ENCODE results near the gene CYP3A4.
A peak's percentile ranks its signal among the peaks of the same experiment; 100 is the strongest.
"Not testable (repeated sequence)": the region's sequence is repeated elsewhere in the genome, so short reads cannot be mapped to it uniquely, and the experiment has no call there.

The CYP3A4 gene

GRCh38 chr7:99794585-99795502 is 10.9 kb upstream of the CYP3A4 start:
- DNase-seq (ENCODE audit: extremely low spot score, insufficient read length, low read depth) = no peak
- no peak for FAIRE-seq

DNA sequence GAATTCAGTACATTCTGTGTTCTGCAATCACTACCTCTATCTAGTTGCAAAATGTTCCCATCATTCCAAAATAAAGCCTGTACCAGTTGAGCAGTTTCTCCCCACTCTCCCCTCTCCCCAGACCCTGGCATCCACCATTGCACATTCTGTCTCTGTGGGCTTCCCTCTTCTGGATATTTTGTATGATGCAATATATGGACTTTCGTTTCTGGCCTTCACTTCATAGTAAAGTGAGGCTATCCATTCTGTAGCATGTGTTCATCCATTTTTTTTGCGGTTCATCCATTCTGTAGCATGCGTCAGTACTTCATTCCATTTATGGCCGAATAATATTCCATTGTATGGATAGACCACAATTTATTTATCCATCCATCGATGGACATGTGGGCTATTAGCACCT is 9.5 kb upstream of the CYP3A4 start:
- FAIRE-seq (no peak), DNase-seq (ENCODE audit: extremely low spot score, insufficient read length, low read depth) (no peak)

DNA sequence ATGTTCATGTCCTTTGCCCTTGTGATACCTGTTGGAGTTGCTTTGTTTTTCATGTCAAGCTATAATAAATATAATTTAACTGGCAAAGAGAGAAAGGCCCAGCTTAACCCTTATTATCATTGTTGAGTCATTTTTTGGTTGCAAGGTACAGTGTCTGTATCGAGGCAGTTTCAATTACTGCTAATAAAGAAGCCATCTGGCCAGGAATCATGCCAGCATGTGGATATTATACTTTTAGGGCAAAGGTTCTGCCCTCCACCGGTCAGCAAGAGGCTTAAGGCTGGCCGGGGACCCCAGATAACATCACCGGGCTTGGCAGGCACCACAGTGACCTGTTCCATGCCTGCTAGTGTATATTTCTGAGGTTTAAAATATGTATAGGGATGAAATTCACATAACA is 9.0 kb upstream of the CYP3A4 start:
- no peak for DNase-seq (ENCODE audit: extremely low spot score, insufficient read length, low read depth)
- no peak for FAIRE-seq

DNA sequence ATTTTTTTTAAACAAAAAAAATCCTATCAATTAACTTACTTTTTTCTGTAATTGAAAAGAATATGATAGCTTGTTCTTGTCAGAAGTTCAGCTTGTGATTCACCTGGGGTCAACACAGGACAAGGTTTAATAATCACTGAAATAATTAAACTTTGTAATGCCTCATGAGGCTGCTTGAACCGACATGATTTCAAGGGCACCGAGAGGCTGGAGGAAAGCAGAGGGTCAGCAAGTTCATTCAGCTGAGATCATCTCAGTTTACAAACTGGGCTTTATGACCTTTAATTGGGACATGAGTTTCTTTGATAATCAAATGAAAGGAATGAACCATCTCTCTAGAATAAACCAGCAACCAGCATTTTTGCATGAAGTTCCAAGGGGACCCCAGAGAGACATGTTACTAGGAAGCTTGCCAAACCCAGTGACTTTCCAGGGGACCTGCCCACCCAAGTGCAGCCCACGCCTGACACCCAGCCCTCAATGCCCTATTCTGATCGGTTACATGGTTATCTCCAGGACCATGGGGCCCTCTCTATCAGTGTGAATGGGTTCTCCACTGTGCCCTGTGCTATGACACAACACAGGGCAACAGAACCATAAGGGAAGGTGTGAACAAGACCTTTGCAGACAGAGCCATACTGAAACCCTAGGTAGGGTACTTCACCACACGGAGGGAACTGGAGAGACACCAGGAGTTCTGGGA is 7.8 kb upstream of the CYP3A4 start:
- no peak for FAIRE-seq

GRCh38 chr7:99791021-99791420 is 7.0 kb upstream of the CYP3A4 start:
- FAIRE-seq = no peak
- DNase-seq (ENCODE audit: extremely low spot score, insufficient read length, low read depth) = no peak

More for the DNA sequence above, 7.8 kb upstream of the CYP3A4 start:
- DNase-seq (ENCODE audit: extremely low spot score, insufficient read length, low read depth) = no peak

DNA sequence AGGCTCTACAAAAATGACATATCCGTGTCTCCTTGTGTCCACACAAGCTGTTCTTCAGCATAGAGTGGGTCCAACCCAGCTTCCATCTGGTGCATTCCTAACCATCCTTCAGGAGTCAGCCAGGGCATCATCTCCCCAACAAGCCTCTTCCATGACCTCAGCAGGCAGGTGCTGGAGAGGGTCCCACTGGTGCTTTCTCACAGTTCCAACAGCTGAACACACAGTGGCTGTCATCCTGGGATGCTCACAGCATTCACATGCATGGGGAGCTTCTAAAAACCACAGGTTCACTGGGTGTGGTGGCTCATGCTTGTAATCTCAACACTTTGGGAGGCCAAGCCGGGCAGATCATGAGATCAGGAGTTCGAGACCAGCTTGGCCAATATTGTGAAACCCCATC is 6.4 kb upstream of the CYP3A4 start:
- no peak for FAIRE-seq

DNA sequence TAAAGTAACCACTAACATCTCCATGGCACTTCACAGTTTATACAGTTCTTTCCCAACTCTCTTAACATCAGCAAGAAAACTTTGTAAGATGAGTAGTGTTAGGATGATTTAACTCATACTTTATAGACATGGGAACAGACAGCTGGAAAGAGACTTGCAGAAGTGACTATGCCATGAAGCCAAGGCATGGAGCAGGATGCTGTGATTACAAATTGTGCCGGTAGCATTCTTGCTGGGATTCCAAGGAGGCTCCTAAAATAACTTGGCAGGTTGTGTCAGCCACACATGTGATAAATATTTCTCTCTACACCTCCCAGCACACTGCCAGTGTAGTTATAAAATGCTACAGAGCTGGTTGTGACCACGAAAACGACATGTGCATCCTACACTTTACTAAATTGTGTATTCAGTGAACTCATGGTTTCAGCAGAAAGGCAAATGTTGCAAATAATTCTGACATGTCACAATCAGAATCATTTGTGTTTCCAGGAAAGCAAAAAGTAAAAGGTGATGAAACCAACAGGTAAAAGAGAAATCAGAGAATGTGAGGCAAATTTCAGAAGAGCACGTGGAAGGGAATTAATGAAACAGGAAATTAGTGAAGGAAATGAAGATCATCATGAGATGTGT is 5.6 kb upstream of the CYP3A4 start:
- FAIRE-seq = no peak
- DNase-seq (ENCODE audit: extremely low spot score, insufficient read length, low read depth) = no peak

More for the DNA sequence above, 6.4 kb upstream of the CYP3A4 start:
- DNase-seq (ENCODE audit: extremely low spot score, insufficient read length, low read depth) = no peak

- no peak for FAIRE-seq
- no peak for DNase-seq (ENCODE audit: extremely low spot score, insufficient read length, low read depth)
Observed at GRCh38 chr7:99788554-99788953, 4.6 kb upstream of the CYP3A4 start.

GRCh38 chr7:99786726-99787335 is 2.8 kb upstream of the CYP3A4 start:
- no peak for DNase-seq (ENCODE audit: extremely low spot score, insufficient read length, low read depth)

GRCh38 chr7:99785654-99786053 is 1.7 kb upstream of the CYP3A4 start:
- not testable (repeated sequence) for DNase-seq (ENCODE audit: extremely low spot score, insufficient read length, low read depth); FAIRE-seq

More at GRCh38 chr7:99786726-99787335, 2.8 kb upstream of the CYP3A4 start:
- no peak for FAIRE-seq

GRCh38 chr7:99782012-99782953 is 1.7 kb downstream of the CYP3A4 start:
- FAIRE-seq (no peak), DNase-seq (ENCODE audit: extremely low spot score, insufficient read length, low read depth) (no peak)

- no peak for DNase-seq (ENCODE audit: extremely low spot score, insufficient read length, low read depth)
Observed at GRCh38 chr7:99780588-99780987, 3.4 kb downstream of the CYP3A4 start.

GRCh38 chr7:99779949-99780348 is 4.0 kb downstream of the CYP3A4 start:
- FAIRE-seq (no peak), DNase-seq (ENCODE audit: extremely low spot score, insufficient read length, low read depth) (no peak)

More at GRCh38 chr7:99780588-99780987, 3.4 kb downstream of the CYP3A4 start:
- no peak for FAIRE-seq

- no peak for DNase-seq (ENCODE audit: extremely low spot score, insufficient read length, low read depth)
- no peak for FAIRE-seq
Observed at GRCh38 chr7:99778880-99779279, 5.1 kb downstream of the CYP3A4 start.

GRCh38 chr7:99773395-99773794 is 10.6 kb downstream of the CYP3A4 start:
- FAIRE-seq; DNase-seq (ENCODE audit: extremely low spot score, insufficient read length, low read depth): not testable (repeated sequence)

DNA sequence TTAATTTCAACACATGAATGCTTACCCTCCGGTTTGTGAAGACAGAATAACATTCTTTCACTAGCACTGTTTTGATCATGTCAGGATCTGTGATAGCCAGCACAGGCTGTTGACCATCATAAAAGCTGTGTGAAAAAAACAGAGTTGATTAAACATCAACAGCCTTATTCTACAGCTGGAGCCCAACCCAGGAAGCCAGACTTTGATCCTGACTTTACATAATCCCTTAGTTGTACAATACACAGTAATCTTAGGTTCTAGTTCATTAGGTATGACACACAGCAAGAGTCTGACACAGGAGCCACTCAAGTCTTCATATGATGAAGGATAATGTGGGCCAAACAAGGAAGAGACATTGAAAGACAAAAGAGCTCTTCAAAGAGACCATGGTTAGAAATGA is 11.4 kb downstream of the CYP3A4 start:
- FAIRE-seq = no peak
- no peak for DNase-seq (ENCODE audit: extremely low spot score, insufficient read length, low read depth)

DNA sequence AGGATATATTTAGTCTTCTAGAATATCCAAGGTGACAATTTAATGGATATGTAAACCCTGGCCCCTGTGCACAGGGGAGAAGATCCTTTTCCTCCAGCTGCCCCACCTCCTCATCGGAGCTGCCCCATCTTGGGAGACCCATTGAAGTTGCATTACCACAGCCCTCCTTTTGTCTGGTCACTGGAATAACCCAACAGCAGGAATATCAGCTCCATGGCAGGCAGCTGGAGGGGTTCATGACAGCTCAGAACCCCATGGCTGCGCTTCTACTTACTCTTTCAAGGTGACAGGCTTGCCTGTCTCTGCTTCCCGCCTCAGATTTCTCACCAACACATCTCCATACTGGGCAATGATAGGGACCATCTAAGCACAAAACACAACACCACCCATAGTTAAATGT is 14.5 kb downstream of the CYP3A4 start:
- DNase-seq (ENCODE audit: extremely low spot score, insufficient read length, low read depth); FAIRE-seq: not testable (repeated sequence)

DNA sequence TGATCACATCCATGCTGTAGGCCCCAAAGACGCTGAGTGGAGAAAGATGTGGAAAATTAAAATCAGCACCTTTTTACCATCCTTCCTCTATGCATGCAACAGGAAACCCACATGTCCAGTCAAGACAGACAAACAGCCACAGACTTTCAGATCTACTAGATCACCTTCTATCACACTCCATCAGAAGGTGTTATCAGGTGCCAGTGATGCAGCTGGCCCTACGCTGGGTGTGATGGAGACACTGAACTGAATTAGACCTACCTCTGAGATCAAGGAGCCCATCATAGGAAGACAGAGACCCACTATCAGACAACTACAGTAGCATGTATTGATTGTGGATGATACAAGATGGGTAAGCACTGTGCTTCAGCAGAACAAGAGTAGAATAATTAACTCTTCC is 15.5 kb downstream of the CYP3A4 start:
- DNase-seq (ENCODE audit: extremely low spot score, insufficient read length, low read depth) = peak; percentile 2
- FAIRE-seq = peak; percentile 89

DNA sequence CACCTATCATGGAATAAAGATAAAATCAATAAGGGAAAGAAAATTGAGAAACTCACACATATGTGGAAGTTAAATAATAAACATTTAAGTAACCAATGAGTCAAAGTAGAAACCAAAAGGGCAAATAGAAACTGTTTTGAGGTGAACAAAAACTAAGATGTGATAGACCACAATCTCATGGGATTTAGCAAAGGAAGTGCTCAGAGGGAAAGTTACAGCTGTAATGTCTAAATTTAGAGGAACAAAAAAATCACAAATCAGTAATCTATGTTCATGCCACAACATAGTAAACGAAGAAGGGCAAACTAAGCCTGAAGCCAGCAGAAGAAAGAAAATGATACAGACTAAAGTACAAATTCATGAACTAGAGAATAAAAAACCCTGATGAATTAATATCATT is 16.3 kb downstream of the CYP3A4 start:
- FAIRE-seq = peak; percentile 84

More for the DNA sequence above, 16.3 kb downstream of the CYP3A4 start:
- DNase-seq (ENCODE audit: extremely low spot score, insufficient read length, low read depth) = peak; percentile 7
